GM21528 (cell line): ENCODE measurements around the gene GRM7.

Experiments used
- ATAC-seq: cut with Tn5 transposase; IDR thresholded peaks from one replicate; pipeline ENCODE4 v1.9.1; 2021; ENCODE audit warnings: mild to moderate bottlenecking, moderate library complexity; ENCODE audit not compliant: unreplicated experiment, low FRiP score

Gene GRM7

DNA sequence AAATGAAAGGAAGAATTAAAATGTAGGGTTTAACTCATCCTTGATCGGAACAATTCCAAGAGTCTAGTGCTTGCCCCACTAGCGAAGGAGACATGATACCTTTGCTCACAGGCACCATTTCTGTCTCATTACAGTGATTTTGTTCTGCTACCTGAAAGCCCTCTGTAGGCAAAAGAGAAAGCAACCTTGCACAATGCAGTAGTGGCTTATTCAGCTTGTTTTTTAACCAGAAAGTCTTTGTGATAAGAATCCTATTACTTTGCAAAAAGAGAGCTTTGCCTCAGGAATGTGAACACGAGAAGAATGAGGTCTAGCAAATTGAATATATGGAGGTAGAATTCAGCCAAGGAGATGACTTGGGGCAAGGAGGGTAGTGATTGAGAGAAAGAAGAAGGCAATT is 684.4 kb downstream of the GRM7 start:
- ATAC-seq = no peak

GRCh38 chr3:7546253-7546652 is 685.3 kb downstream of the GRM7 start:
- ATAC-seq = no peak

GRCh38 chr3:7547826-7548225 is 686.9 kb downstream of the GRM7 start:
- no peak for ATAC-seq

- no peak for ATAC-seq
Observed at GRCh38 chr3:7562892-7563291, 702.0 kb downstream of the GRM7 start.

GRCh38 chr3:7565574-7565973 is 704.7 kb downstream of the GRM7 start:
- ATAC-seq = no peak

DNA sequence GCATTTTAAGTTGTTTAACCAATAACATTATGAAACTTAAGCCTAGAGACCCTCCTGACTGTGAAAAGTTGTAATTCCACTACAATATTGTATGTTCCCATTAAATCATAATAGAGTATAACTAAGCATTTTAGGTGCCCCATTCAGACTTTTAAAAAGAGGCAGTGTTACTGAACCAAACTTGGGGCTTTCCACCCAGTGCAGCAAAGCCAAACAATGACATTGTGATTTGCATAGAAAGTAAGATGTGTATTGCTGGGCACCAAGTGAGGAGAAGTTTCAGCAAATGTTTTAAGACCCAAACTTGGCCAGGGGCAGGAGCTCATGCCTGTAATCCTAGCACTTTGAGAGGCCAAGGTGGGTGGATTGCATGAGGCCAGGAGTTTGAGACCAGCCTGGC is 706.2 kb downstream of the GRM7 start:
- no peak for ATAC-seq

- no peak for ATAC-seq
Observed at GRCh38 chr3:7568526-7569184, 707.7 kb downstream of the GRM7 start.

- no peak for ATAC-seq
Observed at GRCh38 chr3:7573330-7573729, 712.4 kb downstream of the GRM7 start.

- no peak for ATAC-seq
Observed at GRCh38 chr3:7574435-7574834, 713.5 kb downstream of the GRM7 start.

- no peak for ATAC-seq
Observed at GRCh38 chr3:7576071-7576470, 715.2 kb downstream of the GRM7 start.

GRCh38 chr3:7576506-7576905 is 715.6 kb downstream of the GRM7 start:
- ATAC-seq = no peak

DNA sequence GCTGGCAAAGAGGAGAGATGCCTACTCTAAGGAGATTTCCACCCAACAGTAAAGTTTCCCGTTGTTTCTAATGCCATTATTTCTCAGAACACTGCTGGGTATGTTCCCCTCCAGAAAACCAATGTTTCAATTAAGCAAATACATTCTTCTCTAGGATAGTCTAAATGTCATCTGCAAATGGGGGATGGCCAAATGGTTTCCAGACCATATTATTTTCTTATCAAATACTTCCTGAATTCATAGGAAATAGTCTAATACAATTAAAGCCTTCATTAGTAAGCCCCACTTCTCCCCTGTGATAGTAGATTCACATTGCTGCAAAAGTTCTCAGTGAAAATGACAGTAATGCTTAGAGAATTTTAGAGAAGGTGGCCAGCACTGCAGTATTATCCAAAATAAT is 716.6 kb downstream of the GRM7 start:
- no peak for ATAC-seq

GRCh38 chr3:7581831-7582230 is 720.9 kb downstream of the GRM7 start:
- ATAC-seq = no peak

GRCh38 chr3:7585052-7585451 is 724.1 kb downstream of the GRM7 start:
- no peak for ATAC-seq

DNA sequence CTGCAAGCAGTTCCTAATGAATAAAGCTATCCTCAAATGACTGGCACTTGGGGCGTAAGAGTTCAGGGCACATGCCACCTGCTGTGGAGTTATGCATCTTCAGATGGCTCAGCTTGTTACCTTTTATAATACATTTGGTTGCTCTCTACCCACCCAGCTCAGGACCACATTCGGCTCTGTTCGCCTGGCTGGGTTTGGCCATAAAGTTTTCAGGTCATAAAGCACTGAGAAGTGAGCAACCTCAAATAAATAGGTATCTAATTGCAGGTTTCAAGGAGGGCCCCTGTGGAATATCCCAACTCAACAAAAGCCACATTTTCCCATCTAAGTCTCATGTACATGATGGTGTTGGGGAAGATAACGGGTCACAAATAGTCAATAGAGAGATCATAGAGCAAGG is 727.3 kb downstream of the GRM7 start:
- no peak for ATAC-seq

GRCh38 chr3:7589526-7589925 is 728.6 kb downstream of the GRM7 start:
- ATAC-seq = no peak

DNA sequence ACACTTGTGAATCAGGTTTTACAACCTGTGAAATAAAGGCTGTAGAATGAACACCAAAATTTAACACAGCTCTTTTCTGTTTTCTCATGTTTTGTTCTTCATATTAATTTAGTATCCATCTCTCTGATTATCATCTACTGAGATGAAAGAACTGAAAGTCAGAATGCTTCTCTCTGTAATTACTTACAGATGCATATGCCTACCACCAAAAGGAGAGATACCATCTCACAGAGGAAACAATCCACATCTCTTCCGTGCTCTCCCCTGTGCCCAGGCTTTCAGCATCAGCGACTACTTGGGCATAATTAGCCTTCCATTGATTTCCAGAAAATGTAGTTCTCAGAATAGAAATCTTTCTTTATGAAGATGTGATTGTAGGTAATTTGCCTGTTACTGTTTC is 741.4 kb downstream of the GRM7 start:
- no peak for ATAC-seq

- no peak for ATAC-seq
Observed at GRCh38 chr3:7607083-7607482, 746.2 kb downstream of the GRM7 start.

- no peak for ATAC-seq
Observed at GRCh38 chr3:7607676-7608075, 746.8 kb downstream of the GRM7 start.

DNA sequence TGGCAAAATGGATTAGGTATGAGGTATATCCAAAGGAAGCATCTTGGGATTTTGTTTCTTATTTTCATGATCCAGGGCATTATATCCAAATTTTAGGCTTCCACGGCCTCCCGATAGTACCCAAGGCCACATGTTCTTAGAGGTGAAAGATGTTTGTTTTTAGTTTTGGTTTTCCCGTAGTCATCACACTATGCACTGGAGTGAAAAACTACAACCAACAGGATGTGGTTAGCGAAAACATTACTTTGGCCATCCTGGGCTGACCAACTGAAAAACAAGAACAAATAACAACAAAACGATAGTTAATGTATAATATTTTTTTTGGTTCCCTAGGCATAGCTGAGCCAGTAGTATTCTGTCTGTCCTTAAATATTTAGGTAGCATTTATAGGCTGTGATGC is 749.7 kb downstream of the GRM7 start:
- ATAC-seq = no peak

GRCh38 chr3:7615043-7615442 is 754.1 kb downstream of the GRM7 start:
- ATAC-seq = no peak

DNA sequence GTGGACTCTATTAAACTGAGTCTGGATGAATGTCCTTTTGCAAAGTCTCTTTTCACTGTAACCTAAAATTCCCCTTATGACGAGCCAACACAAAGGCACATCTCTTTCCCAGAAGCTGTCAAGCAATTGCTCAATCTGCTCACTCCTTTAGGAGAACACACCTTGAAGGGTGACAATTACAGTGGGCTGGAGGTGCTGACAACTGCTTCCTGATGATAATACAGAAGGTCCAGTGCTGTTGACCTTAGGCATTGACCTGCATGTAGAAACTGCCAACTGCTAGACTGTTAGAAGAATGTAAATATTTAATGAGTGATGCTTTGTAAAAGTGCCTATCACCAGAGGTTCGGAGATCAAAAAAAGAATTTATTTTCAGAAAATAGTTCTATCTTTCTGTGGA is 757.7 kb downstream of the GRM7 start:
- ATAC-seq = no peak

DNA sequence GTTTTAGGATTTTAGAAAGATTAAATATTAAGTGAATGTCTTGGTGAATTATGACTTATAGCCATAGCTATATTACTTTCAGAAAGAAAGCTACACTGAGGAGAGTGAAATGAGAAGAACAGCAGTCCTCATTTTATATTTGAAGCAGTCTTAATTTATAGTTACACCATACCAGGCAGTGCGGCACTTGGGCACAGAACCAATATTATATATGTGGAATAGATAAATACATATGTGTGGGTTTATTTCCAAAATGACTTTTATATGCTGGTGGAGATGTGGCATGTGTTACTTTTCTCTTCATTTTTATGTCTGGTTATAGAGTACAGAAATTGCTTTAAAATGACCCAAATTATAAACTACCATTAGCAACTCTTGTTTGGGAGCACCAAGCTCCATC is 759.5 kb downstream of the GRM7 start:
- ATAC-seq = no peak
